ENCODE results near the gene TBC1D14. TPM values are rescaled to one million over a fixed set of nuclear protein-coding genes. Genes with fewer than 3 reads are reported as not detected.

Gene TBC1D14
- total RNA-seq, 1 donor from 2014 or later = 37.1 TPM

- no peak for DNase-seq (ENCODE audit: low spot score)
Measured at GRCh38 chr4:6929339-6929811, 19.7 kb downstream of the TBC1D14 start.

- DNase-seq (ENCODE audit: low spot score) = no peak
Measured at GRCh38 chr4:6929812-6930464, 20.3 kb downstream of the TBC1D14 start.

GRCh38 chr4:6932475-6932874 is 22.8 kb downstream of the TBC1D14 start:
- DNase-seq (ENCODE audit: low spot score) = no peak

GRCh38 chr4:6932918-6933317 is 23.3 kb downstream of the TBC1D14 start:
- no peak for DNase-seq (ENCODE audit: low spot score)

GRCh38 chr4:6933691-6934430 is 24.2 kb downstream of the TBC1D14 start:
- DNase-seq (ENCODE audit: low spot score) = no peak

GRCh38 chr4:6935965-6936364 is 26.3 kb downstream of the TBC1D14 start:
- DNase-seq (ENCODE audit: low spot score) = no peak

- no peak for DNase-seq (ENCODE audit: low spot score)
Measured at GRCh38 chr4:6937201-6937600, 27.6 kb downstream of the TBC1D14 start.

GRCh38 chr4:6937754-6938153 is 28.1 kb downstream of the TBC1D14 start:
- no peak for DNase-seq (ENCODE audit: low spot score)

- no peak for DNase-seq (ENCODE audit: low spot score)
Measured at GRCh38 chr4:6938237-6938636, 28.6 kb downstream of the TBC1D14 start.

GRCh38 chr4:6938647-6939271 is 29.1 kb downstream of the TBC1D14 start:
- DNase-seq (ENCODE audit: low spot score) = no peak

GRCh38 chr4:6939761-6940743 is 30.4 kb downstream of the TBC1D14 start:
- DNase-seq (ENCODE audit: low spot score) = no peak

GRCh38 chr4:6940744-6941137 is 31.1 kb downstream of the TBC1D14 start:
- no peak for DNase-seq (ENCODE audit: low spot score)

- no peak for DNase-seq (ENCODE audit: low spot score)
Measured at GRCh38 chr4:6941796-6942195, 32.2 kb downstream of the TBC1D14 start.

- DNase-seq (ENCODE audit: low spot score) = peak; percentile 42
Measured at GRCh38 chr4:6942238-6942800, 32.7 kb downstream of the TBC1D14 start.

- DNase-seq (ENCODE audit: low spot score) = no peak
Measured at GRCh38 chr4:6943012-6943884, 33.6 kb downstream of the TBC1D14 start.

- DNase-seq (ENCODE audit: low spot score) = no peak
Measured at GRCh38 chr4:6943885-6944225, 34.2 kb downstream of the TBC1D14 start.

- DNase-seq (ENCODE audit: low spot score) = no peak
Measured at GRCh38 chr4:6944301-6945051, 34.9 kb downstream of the TBC1D14 start.

GRCh38 chr4:6945052-6945409 is 35.4 kb downstream of the TBC1D14 start:
- DNase-seq (ENCODE audit: low spot score) = no peak

GRCh38 chr4:6946497-6946896 is 36.9 kb downstream of the TBC1D14 start:
- no peak for DNase-seq (ENCODE audit: low spot score)

- DNase-seq (ENCODE audit: low spot score) = no peak
Measured at GRCh38 chr4:6948134-6948460, 38.5 kb downstream of the TBC1D14 start.
